ENCODE data around the gene ARHGAP25.

The ARHGAP25 gene

GRCh38 chr2:68734688-68735525, at the start of gene ARHGAP25:
TSS of gene ARHGAP25 (plus strand) at chr2:68734811. CDS start at chr2:68735200, 389 bp downstream.
- Histone ChIP-seq H3K27ac (ENCODE audit: poor library complexity, severe bottlenecking) (no peak within 1 kb of the TSS), H3K27me3 (ENCODE audit: insufficient read depth, poor library complexity, severe bottlenecking) (no peaks in the 10 kb centered on the region), H3K36me3 (ENCODE audit: low read depth) (no peaks in the 10 kb centered on the region), H3K4me3 (ENCODE audit: severe bottlenecking) (no peak within 1 kb of the TSS), H3K4me1 (ENCODE audit: insufficient read depth, poor library complexity, severe bottlenecking) (peaks cover 3% of the 10 kb centered on the region), H3K9me3 (ENCODE audit: severe bottlenecking) (no peaks in the 10 kb centered on the region)
- no peak for DNase-seq (ENCODE audit: low spot score)
- ATAC-seq (ENCODE audit: low read depth): no peak
- TF ChIP-seq CTCF (IDR thresholded peaks at IDR 0.05; ENCODE audit: poor library complexity, severe bottlenecking): no peak

- H3K9me3 ChIP-seq (ENCODE audit: severe bottlenecking): no peaks in the 10 kb centered on the region
Observed at GRCh38 chr2:68686178-68686577, 48.4 kb upstream of the ARHGAP25 start.

GRCh38 chr2:68687018-68687417, 47.6 kb upstream of the ARHGAP25 start:
- Histone ChIP-seq H3K4me1 (ENCODE audit: insufficient read depth, poor library complexity, severe bottlenecking) (no peaks in the 10 kb centered on the region), H3K9me3 (ENCODE audit: severe bottlenecking) (no peaks in the 10 kb centered on the region), H3K4me3 (ENCODE audit: severe bottlenecking) (no peak overlapping the region), H3K27me3 (ENCODE audit: insufficient read depth, poor library complexity, severe bottlenecking) (no peaks in the 10 kb centered on the region), H3K27ac (ENCODE audit: poor library complexity, severe bottlenecking) (no peak overlapping the region), H3K36me3 (ENCODE audit: low read depth) (no peaks in the 10 kb centered on the region)
- no peak for TF ChIP-seq CTCF (IDR thresholded peaks at IDR 0.05; ENCODE audit: poor library complexity, severe bottlenecking)
- ATAC-seq (ENCODE audit: low read depth): no peak
- DNase-seq (ENCODE audit: low spot score): no peak

More at GRCh38 chr2:68686178-68686577, 48.4 kb upstream of the ARHGAP25 start:
- no peak for TF ChIP-seq CTCF (IDR thresholded peaks at IDR 0.05; ENCODE audit: poor library complexity, severe bottlenecking)
- Histone ChIP-seq H3K27me3 (ENCODE audit: insufficient read depth, poor library complexity, severe bottlenecking) (no peaks in the 10 kb centered on the region), H3K4me3 (ENCODE audit: severe bottlenecking) (no peak overlapping the region), H3K27ac (ENCODE audit: poor library complexity, severe bottlenecking) (no peak overlapping the region), H3K4me1 (ENCODE audit: insufficient read depth, poor library complexity, severe bottlenecking) (no peaks in the 10 kb centered on the region), H3K36me3 (ENCODE audit: low read depth) (no peaks in the 10 kb centered on the region)
- no peak for ATAC-seq (ENCODE audit: low read depth)
- no peak for DNase-seq (ENCODE audit: low spot score)

- no peaks in the 10 kb centered on the region for H3K36me3 ChIP-seq (ENCODE audit: low read depth)
- H3K27ac ChIP-seq (ENCODE audit: poor library complexity, severe bottlenecking): no peak overlapping the region
- no peak for ATAC-seq (ENCODE audit: low read depth)
- H3K27me3 ChIP-seq (ENCODE audit: insufficient read depth, poor library complexity, severe bottlenecking): no peaks in the 10 kb centered on the region
- H3K4me1 ChIP-seq (ENCODE audit: insufficient read depth, poor library complexity, severe bottlenecking): no peaks in the 10 kb centered on the region
- no peak for DNase-seq (ENCODE audit: low spot score)
- TF ChIP-seq CTCF (IDR thresholded peaks at IDR 0.05; ENCODE audit: poor library complexity, severe bottlenecking): no peak
- no peaks in the 10 kb centered on the region for H3K9me3 ChIP-seq (ENCODE audit: severe bottlenecking)
- H3K4me3 ChIP-seq (ENCODE audit: severe bottlenecking): no peak overlapping the region
Observed at GRCh38 chr2:68689553-68690537, 44.8 kb upstream of the ARHGAP25 start.

Data from RWPE2 (cell line).